Stimulated activated CD4-positive, alpha-beta T cell treated with anti-CD3 and anti-CD28 coated beads, TNF-alpha, amount 100 ng/mL, for 24 hours (primary cell): ENCODE data around the gene GPAT2.
"Not testable (repeated sequence)": the region's sequence is repeated elsewhere in the genome, so short reads cannot be mapped to it uniquely, and the experiment has no call there.

Experiments
- DNase-seq, 3 experiments: peaks; one replicate each; pipeline ENCODE4 v3.0.0-alpha.2; 2020; ENCODE audit warnings: low read depth in 3 of 3

Gene GPAT2

GRCh38 chr2:96064760-96065159 is 30.0 kb upstream of the GPAT2 start:
- DNase-seq = not testable (repeated sequence)

DNA sequence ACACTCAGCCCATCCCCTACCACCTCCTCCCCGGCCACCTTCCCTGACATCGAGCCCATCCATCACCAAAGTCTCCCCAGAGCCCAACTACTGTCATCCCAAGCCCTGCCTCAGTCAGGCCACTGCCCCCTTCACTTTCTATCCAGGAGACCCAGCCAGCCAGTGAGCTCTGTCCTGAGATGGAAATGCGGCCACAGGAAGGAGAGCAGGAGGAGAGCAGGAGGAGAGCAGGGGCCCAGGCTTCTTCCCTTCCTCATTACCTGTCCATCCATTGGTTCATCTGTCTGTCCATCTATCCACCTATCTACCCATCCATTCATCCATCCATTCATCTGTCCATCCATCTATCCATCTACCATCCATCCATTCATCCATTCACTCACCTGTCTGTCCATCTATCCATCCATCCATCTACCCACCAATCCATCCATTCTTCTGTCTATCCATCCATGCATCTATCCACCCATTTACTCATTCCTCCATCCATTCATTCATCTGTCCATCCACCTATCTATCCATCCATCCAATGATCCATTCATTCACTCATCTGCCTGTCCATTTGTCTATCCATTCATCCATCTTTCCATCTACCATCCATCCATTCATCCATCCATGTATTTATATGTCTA is 29.4 kb upstream of the GPAT2 start:
- not testable (repeated sequence) for DNase-seq

DNA sequence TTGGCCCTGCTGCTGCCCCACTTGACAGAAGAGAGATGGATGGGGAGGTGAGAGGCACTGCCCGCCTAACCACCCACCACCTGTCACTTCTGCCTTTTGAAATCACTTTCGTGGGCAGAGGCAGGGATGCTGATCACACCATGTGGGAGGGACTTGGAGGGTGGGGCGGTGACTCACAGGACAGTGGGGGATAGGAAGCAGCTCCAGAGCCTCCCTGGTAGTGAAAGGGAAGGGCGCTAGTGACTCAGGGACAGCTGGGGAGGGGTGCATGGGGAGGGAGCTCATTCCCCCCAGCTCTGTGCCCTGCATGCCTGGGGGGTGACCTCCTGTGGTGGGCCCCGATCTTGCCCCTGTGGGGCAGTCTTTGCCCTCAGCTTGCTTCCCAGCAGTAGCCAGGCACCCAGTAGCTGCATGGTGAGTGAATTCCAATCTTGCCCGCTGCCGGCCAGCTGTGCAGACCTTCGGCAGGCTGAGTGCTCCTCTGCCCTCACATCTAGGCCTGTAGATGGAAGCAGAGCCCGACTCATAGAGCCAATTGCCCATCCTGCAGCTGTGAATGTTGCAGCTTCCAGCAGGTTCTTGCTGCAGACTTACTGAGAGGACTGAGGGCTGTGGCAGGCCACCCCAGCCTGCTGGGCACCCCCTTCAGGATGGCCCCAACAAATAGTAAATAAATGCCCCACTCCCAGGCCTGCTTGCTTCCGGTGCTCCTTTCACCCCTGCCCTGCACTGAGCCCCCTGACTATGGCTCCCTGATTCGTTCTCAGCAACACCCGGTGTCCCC is 28.6 kb upstream of the GPAT2 start:
- peak in 1 of 3 experiments; percentile 26 for DNase-seq

GRCh38 chr2:96062483-96062882 is 27.8 kb upstream of the GPAT2 start:
- not testable (repeated sequence) for DNase-seq

DNA sequence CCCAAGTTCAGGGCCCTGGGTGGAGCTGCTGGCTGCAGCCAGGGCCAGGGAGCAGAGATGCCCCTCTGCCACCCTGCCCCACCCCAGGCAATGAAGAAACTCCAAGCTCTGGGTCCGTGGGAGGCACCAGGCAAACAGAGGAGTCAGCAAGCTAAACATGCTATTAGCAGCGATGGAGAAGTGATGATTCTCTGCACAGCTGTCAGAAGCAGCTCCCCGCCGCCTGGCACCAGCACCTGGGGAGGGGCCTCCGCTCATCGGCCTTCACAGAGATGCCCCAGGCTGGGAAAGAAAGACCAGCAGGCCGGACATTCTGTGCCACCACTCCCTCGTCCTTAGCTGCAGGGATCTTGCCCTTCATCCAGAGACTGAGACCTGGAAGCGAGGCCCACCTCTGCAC is 27.2 kb upstream of the GPAT2 start:
- not testable (repeated sequence) for DNase-seq

- not testable (repeated sequence) for DNase-seq
Observed at GRCh38 chr2:96061197-96061817, 26.6 kb upstream of the GPAT2 start.

DNA sequence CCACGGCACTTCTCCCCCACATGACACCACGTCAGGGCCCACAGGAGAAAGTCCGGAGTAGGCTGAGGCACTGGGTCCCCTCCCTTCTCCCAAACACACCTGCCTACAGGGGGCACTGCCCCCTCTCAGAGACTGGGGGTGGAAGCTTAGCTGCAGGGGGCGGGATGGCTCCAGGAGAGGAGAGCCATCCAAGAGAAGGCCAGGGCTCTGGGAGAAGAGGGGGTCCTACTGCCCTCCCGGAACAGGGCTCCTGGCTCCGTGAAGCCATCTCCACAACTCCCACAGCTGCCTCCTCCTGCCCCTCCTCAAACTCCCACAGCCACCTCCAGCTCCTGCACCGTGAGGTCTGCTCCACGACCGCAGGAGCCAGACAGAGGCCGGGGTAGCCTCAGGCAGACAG is 25.6 kb upstream of the GPAT2 start:
- DNase-seq = not testable (repeated sequence)

DNA sequence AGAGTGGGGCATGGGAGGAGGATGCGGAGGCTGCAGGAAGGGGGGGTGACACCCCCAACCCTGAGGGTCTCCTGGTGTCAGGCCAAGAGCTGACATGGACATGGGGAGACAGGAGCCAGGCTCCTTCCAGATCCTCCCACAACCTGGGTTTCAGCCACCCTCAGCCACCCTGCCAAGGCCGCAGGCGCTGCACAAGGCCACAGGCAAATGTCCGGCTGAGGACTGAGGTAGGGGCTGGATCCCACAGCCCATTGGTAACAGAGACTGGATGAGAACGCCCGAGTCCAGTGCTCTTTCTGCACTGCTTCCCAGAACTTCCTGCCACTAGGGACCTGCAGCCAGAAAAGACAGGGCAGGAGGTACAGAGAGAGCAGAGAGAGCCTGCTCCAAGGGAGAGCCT is 24.7 kb upstream of the GPAT2 start:
- not testable (repeated sequence) for DNase-seq

- not testable (repeated sequence) for DNase-seq
Observed at GRCh38 chr2:96055830-96056229, 21.1 kb upstream of the GPAT2 start.

DNA sequence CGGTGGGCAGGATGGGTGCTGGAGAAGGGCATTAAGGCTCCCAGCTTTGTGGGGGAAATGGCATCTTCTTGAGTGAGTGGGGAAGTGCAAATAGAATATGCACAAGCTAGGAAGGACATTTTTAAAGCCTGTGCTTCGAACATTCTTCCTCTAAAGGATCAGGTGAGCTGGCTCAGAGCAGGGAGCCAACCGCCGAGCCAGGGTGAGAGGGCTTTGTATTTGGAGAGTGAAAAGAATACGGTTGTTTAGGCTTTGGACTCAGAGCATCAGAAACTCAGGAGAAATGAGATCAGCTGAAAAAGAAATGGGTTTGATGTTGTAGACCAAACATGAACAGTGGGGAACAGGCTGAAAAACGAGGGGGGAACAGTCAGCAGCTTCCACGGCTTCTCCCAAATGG is 19.8 kb upstream of the GPAT2 start:
- DNase-seq = not testable (repeated sequence)

DNA sequence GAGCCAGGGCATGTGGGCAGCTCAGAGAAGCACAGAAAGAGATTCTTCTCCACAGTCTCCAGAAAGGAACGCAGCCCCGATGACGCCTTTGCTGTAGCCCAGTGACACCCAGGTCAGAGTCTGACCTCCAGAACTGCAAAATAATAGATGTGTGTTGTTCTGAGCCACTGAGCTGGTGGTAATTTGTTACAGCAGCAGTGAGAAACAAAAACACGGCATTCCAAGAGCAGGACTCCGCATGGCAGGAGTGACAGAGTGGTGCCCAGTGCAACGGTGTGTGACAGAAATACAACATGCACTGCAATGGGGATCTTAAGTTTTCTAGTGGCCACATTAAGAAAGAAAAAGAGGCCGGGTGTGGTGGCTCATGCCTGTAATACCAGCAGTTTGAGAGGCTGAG is 18.7 kb upstream of the GPAT2 start:
- not testable (repeated sequence) for DNase-seq

- DNase-seq = not testable (repeated sequence)
Observed at GRCh38 chr2:96052632-96053031, 17.9 kb upstream of the GPAT2 start.

- not testable (repeated sequence) for DNase-seq
Observed at GRCh38 chr2:96049917-96050262, 15.2 kb upstream of the GPAT2 start.

DNA sequence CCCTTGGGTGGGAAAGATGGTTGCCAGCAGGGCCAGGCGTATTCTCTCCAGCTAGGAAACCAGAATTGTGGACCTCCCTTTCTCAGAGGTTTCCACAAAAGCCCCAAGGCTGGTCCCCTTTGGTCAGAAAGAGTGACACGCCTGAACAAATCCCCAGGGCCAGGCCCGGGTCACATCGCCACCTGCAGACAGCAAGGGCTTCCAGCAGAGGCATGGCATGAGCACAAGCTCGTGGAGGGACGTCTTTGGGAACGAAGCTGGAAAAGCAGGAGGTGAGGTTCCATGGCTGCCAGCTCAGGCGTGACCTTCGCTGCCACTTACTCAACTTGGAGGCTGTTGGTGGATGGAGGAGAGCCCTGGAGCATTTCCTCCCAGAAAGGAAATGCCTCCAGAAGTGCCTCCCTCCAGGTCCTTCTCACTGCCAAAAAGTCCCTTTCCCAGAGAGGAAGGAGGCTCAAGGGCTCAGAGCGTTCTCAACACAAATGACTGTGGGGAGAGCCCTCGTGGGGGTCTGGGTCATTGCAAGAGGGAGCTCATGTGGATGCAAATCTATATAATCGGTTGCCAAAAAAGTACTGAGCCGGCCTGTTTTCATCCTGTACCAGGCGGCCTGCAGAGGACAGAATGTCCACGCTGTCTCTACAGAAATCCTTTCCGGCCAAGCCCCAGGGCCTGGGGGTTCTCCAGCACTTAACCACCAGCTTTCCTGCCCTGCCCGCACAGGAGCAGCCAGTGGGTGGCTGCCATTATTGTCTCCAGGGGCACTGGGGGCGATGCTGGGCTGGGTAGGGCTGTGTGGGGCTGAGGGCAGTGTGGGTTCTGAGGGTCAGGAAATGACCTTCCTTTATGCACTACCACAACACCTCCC is 14.6 kb upstream of the GPAT2 start:
- DNase-seq = not testable (repeated sequence)

- not testable (repeated sequence) for DNase-seq
Observed at GRCh38 chr2:96035554-96035953, 838 bp upstream of the GPAT2 start.

DNA sequence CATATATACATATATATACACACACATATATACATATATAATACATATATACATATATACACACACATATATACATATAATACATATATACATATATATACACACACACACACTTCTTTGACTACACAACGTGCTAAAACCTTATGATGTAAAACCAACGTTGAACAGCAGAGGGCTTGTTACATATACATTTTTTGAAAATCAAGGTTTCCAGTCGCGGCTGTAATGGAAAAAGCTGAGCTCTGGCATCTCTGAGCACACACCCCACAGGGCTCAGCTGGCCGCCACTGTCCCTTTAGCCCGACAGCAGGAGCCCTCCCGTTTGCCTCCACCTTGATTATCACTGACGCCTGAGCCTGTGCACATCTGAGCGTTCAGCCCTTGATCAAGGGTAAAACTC is 719 bp downstream of the GPAT2 start:
- DNase-seq = not testable (repeated sequence)

DNA sequence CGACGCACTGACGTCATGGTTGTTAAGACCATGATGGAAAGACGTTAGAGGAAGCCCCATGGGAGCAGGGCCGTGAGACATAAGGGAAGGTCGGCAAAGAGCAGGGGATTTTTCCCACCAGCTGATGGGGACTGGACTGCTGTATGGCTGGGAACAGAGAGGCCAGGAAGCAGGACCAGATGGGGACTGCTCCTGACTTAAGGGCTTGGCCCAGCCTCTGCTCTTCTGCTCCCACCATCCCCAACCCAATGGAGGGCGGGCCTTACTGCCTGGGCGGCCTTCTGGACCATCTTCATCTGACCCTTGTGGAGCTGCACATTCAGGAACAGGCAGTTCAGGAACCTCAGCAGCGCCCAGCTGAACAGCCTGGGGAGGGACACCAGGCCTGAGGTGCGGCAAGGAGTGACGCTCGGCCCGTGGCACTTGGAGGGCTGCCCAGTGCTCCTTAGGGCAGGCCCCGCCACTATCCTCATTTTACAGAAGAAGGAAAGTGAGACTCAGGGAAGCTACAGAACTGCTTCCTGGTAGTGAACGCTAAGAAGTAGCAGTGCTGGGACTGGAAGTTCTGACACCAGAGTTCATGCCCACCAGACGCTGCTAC is 6.9 kb downstream of the GPAT2 start:
- not testable (repeated sequence) for DNase-seq

DNA sequence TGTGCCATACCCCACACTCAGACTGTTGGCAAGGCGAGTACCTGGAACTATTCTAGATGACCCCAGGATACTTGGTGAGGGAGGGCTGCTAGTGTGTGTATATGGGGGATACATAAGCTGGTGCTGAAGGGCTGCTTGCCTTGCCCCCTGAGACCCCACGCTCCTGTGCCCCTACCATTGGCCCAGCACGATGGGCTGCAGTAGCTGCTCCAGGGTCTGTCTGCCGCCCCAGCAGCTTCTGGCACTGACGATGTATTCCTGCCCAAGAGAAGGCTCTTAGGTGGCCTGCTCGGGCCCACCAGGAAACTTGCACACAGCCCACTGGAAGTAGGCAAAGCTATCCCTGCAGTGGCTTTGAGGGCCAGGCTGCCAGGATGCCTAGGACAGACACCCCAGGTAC is 9.0 kb downstream of the GPAT2 start:
- not testable (repeated sequence) for DNase-seq

GRCh38 chr2:96025194-96025492 is 9.6 kb downstream of the GPAT2 start:
- DNase-seq = no peak

- no peak for DNase-seq
Observed at GRCh38 chr2:96024336-96025193, 10.2 kb downstream of the GPAT2 start.

DNA sequence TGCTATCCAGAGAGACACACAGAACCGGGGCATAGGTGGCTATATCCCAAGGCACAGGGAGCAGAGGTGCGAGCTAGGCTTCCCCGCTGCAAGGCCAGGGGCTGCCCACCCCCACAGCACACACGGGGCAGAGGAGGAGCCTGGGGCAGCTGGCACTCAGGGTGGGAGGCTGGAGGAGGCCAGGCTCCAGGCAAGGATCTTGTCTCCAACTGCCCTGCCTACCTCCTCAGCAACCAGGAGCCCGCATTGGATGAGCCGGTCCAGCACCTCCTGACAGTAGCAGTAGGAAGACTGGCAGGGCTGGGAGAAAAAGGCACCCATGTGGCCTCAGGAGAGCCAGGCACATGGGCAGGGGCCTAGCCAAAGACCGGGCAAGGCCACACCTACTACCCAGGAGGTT is 11.0 kb downstream of the GPAT2 start:
- not testable (repeated sequence) for DNase-seq
